Type B pancreatic cell (in vitro differentiated cells): ENCODE measurements around the gene TMEM116. TPM values are rescaled to one million over a fixed set of nuclear protein-coding genes. Genes with fewer than 3 reads are reported as not detected.

ENCODE experiments used
- DNase-seq: peaks from one replicate; pipeline ENCODE4 v3.0.0; 2021; ENCODE audit warnings: mixed read lengths; ENCODE audit not compliant: unreplicated experiment; ENCODE audit errors: extremely low spot score
- H3K27ac Mint-ChIP-seq: 2 replicates; pipeline ENCODE4 v1.8.0; 2021; ENCODE audit warnings: mild to moderate bottlenecking, mixed read lengths
- H3K27me3 Mint-ChIP-seq: 2 replicates; pipeline ENCODE4 v1.8.0; 2021; ENCODE audit warnings: mixed read lengths
- H3K36me3 Mint-ChIP-seq: 2 replicates; pipeline ENCODE4 v1.8.0; 2021; ENCODE audit warnings: mixed read lengths
- H3K4me1 Mint-ChIP-seq: one replicate; pipeline ENCODE4 v1.8.0; 2021; ENCODE audit warnings: mixed read lengths; ENCODE audit not compliant: unreplicated experiment
- H3K4me3 Mint-ChIP-seq: 2 replicates; pipeline ENCODE4 v1.8.0; 2021; ENCODE audit warnings: mild to moderate bottlenecking, mixed read lengths
- H3K9me3 Mint-ChIP-seq: 2 replicates; pipeline ENCODE4 v1.8.0; 2021; ENCODE audit warnings: mixed read lengths
- total RNA-seq: library from RNA; stranded (reverse); gene quantifications from 2 replicates; pipeline ENCODE4 v1.2.1, GENCODE V29; 2021; ENCODE audit warnings: low replicate concordance
- TF ChIP-seq, protein P1 (sequence below): fragments of 200-600 bp; sonication (generic); conservative IDR thresholded peaks from 2 replicates; pipeline ENCODE4 v1.5.0; 2021; ENCODE audit warnings: antibody characterized with exemption, mild to moderate bottlenecking

Gene TMEM116
- total RNA-seq, 1 donor from 2014 or later = 18.0 TPM

GRCh38 chr12:112022241-112023016 lies 9.5 kb upstream of the TMEM116 start:
- H3K9me3 Mint-ChIP-seq = no peaks in the 10 kb centered on the region
- H3K4me1 Mint-ChIP-seq = peaks cover 4% of the 10 kb centered on the region
- no peak overlapping the region for H3K27ac Mint-ChIP-seq
- DNase-seq = no peak
- TF ChIP-seq, protein P1, sequence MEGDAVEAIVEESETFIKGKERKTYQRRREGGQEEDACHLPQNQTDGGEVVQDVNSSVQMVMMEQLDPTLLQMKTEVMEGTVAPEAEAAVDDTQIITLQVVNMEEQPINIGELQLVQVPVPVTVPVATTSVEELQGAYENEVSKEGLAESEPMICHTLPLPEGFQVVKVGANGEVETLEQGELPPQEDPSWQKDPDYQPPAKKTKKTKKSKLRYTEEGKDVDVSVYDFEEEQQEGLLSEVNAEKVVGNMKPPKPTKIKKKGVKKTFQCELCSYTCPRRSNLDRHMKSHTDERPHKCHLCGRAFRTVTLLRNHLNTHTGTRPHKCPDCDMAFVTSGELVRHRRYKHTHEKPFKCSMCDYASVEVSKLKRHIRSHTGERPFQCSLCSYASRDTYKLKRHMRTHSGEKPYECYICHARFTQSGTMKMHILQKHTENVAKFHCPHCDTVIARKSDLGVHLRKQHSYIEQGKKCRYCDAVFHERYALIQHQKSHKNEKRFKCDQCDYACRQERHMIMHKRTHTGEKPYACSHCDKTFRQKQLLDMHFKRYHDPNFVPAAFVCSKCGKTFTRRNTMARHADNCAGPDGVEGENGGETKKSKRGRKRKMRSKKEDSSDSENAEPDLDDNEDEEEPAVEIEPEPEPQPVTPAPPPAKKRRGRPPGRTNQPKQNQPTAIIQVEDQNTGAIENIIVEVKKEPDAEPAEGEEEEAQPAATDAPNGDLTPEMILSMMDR = no peak
- peaks cover 24% of the 10 kb centered on the region for H3K36me3 Mint-ChIP-seq
- H3K4me3 Mint-ChIP-seq = no peak overlapping the region
- no peaks in the 10 kb centered on the region for H3K27me3 Mint-ChIP-seq

DNA sequence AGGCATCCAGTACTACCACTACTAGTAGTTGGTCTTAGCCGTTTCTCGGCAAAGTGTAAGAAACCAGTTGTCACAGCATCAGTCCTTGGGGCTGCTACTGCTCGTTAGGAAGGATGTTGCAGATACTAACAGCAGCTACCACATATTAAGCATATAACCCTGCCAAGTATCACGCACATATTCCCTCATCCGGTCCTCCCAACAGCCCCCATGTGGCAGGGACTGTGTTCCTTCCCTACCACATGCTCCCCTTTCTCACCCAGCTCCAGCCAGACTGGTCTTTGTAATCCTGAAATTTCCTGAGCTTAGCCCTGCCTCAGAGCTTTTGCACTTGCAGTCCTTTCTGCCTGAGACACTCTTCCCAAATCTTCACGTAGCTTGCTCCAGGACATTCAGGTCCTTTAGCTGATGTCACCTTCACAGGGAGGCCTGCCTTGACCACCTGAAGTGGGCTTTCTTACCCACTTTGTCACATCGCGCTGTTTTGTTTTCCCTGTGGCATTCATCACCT lies 8.0 kb upstream of the TMEM116 start:
- Mint-ChIP-seq H3K4me1 (peaks cover 7% of the 10 kb centered on the region), H3K36me3 (peaks cover 31% of the 10 kb centered on the region), H3K27ac (no peak overlapping the region), H3K9me3 (peaks cover 2% of the 10 kb centered on the region), H3K27me3 (no peaks in the 10 kb centered on the region), H3K4me3 (no peak overlapping the region)
- DNase-seq = no peak
- TF ChIP-seq, protein P1 = no peak

GRCh38 chr12:112018571-112019237 lies 5.7 kb upstream of the TMEM116 start:
- TF ChIP-seq, protein P1 = no peak
- peaks cover 37% of the 10 kb centered on the region for H3K36me3 Mint-ChIP-seq
- H3K27ac Mint-ChIP-seq = peak overlapping the region; percentile 18
- H3K4me1 Mint-ChIP-seq = peaks cover 17% of the 10 kb centered on the region
- H3K9me3 Mint-ChIP-seq = peaks cover 8% of the 10 kb centered on the region
- no peak overlapping the region for H3K4me3 Mint-ChIP-seq
- no peak for DNase-seq
- no peaks in the 10 kb centered on the region for H3K27me3 Mint-ChIP-seq

DNA sequence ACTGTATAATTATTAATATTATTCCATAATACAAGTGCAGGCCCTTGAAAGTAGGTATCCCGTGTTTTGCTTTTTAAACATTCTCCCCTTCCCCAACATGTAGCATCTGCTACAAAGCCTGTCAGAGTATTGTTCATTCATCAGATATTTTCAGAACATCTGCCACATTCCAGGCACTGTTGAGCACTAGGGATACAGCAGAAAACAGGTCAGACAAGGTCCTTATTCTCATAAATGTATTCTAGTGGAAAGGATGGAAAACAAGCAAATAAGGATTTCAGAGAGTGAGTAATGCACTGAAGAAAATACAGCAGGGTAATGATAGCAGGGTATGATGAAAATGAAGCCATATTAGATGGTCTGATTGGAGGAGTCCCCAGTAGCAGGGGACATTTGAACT lies 4.1 kb upstream of the TMEM116 start:
- DNase-seq = no peak
- Mint-ChIP-seq H3K4me1 (peaks cover 19% of the 10 kb centered on the region), H3K36me3 (peaks cover 32% of the 10 kb centered on the region), H3K27ac (peak overlapping the region; percentile 9), H3K4me3 (no peak overlapping the region), H3K27me3 (no peaks in the 10 kb centered on the region), H3K9me3 (peaks cover 8% of the 10 kb centered on the region)
- TF ChIP-seq, protein P1 = no peak

GRCh38 chr12:112015938-112016337 lies 3.0 kb upstream of the TMEM116 start:
- Mint-ChIP-seq H3K9me3 (peaks cover 8% of the 10 kb centered on the region), H3K27ac (peak overlapping the region; percentile 49), H3K27me3 (no peaks in the 10 kb centered on the region), H3K4me1 (peaks cover 29% of the 10 kb centered on the region), H3K36me3 (peaks cover 28% of the 10 kb centered on the region), H3K4me3 (peak overlapping the region; percentile 77)
- TF ChIP-seq, protein P1 = no peak
- no peak for DNase-seq
